GM23338 (cell line): ENCODE results near the gene LPCAT3. TPM values are rescaled to one million over a fixed set of nuclear protein-coding genes. Genes with fewer than 3 reads are reported as not detected.
"Not testable (repeated sequence)": the region's sequence is repeated elsewhere in the genome, so short reads cannot be mapped to it uniquely, and the experiment has no call there.

ENCODE experiments used
- ATAC-seq: fragments of 200-7000 bp; cut with Tn5 transposase; 3 replicates; pipeline ENCODE4 v1.9.1; 2020
- DNase-seq: peaks from one replicate; pipeline ENCODE4 v3.0.0-alpha.2; 2015; ENCODE audit warnings: low spot score
- H2AFZ ChIP-seq: fragments of 200-600 bp; sonication (generic); 2 replicates; pipeline ENCODE4 v1.8.0; 2016; ENCODE audit warnings: antibody characterized with exemption, mild to moderate bottlenecking, moderate library complexity
- H3F3A ChIP-seq: fragments of 200-600 bp; sonication (generic); replicated peaks from 2 replicates; pipeline ENCODE4 v1.8.0; 2017; ENCODE audit warnings: antibody characterized with exemption, mixed run types, low read depth
- H3K27ac ChIP-seq: fragments of 200-600 bp; sonication (generic); 2 replicates; pipeline ENCODE4 v1.6.1; 2016; ENCODE audit warnings: low read depth
- H3K27me3 ChIP-seq: fragments of 200-600 bp; sonication (generic); 2 replicates; pipeline ENCODE4 v1.8.0; 2016; ENCODE audit warnings: mild to moderate bottlenecking, mixed run types, moderate library complexity; ENCODE audit not compliant: insufficient read depth
- H3K36me3 ChIP-seq: fragments of 200-600 bp; sonication (generic); 2 replicates; pipeline ENCODE4 v1.8.0; 2016; ENCODE audit warnings: mild to moderate bottlenecking; ENCODE audit not compliant: insufficient read depth
- H3K4me1 ChIP-seq: fragments of 200-600 bp; sonication (generic); 2 replicates; pipeline ENCODE4 v1.8.0; 2016; ENCODE audit warnings: mild to moderate bottlenecking, moderate library complexity; ENCODE audit not compliant: insufficient read depth
- H3K4me2 ChIP-seq: fragments of 200-600 bp; sonication (generic); 2 replicates; pipeline ENCODE4 v1.7.1; 2017; ENCODE audit warnings: mixed run types
- H3K4me3 ChIP-seq: fragments of 200-600 bp; sonication (generic); 2 replicates; pipeline ENCODE4 v1.6.1; 2016; ENCODE audit warnings: mixed run types
- H3K79me2 ChIP-seq: fragments of 200-600 bp; sonication (generic); replicated peaks from 2 replicates; pipeline ENCODE4 v1.8.0; 2017; ENCODE audit warnings: mild to moderate bottlenecking; ENCODE audit not compliant: insufficient read depth
- H3K9me2 ChIP-seq: fragments of 200-600 bp; sonication (generic); 2 replicates; pipeline ENCODE4 v1.8.0; 2017; ENCODE audit not compliant: insufficient read depth
- H4K20me1 ChIP-seq: fragments of 200-600 bp; sonication (generic); replicated peaks from 2 replicates; pipeline ENCODE4 v1.8.0; 2017; ENCODE audit warnings: mild to moderate bottlenecking; ENCODE audit not compliant: insufficient read depth
- H3K27ac Mint-ChIP-seq: 2 replicates; pipeline ENCODE4 v1.8.0; 2020; ENCODE audit warnings: inconsistent platforms, mild to moderate bottlenecking, moderate library complexity, mixed read lengths
- H3K27me3 Mint-ChIP-seq: 3 replicates; pipeline ENCODE4 v1.8.0; 2022; ENCODE audit warnings: low read depth, mild to moderate bottlenecking, moderate library complexity, mixed read lengths, inconsistent platforms; ENCODE audit not compliant: insufficient read depth, poor library complexity
- H3K36me3 Mint-ChIP-seq: 3 replicates; pipeline ENCODE4 v1.8.0; 2021; ENCODE audit warnings: low read depth, mild to moderate bottlenecking, inconsistent platforms, moderate library complexity, mixed read lengths
- H3K4me1 Mint-ChIP-seq: 3 replicates; pipeline ENCODE4 v1.8.0; 2020; ENCODE audit warnings: mild to moderate bottlenecking, inconsistent platforms, mixed read lengths
- H3K4me3 Mint-ChIP-seq: 3 replicates; pipeline ENCODE4 v1.8.0; 2021; ENCODE audit warnings: moderate library complexity, mild to moderate bottlenecking, inconsistent platforms, mixed read lengths
- H3K9me3 Mint-ChIP-seq: 3 replicates; pipeline ENCODE4 v1.8.0; 2020; ENCODE audit warnings: moderate library complexity, mild to moderate bottlenecking, inconsistent platforms, mixed read lengths
- CREB1 ChIP-seq: fragments of 250-450 bp; sonication (Bioruptor Pico); IDR thresholded peaks from 2 replicates; pipeline ENCODE4 v1.5.0; 2020; ENCODE audit warnings: low read depth, mild to moderate bottlenecking, moderate library complexity
- EZH2 ChIP-seq: fragments of 200-600 bp; sonication (generic); IDR thresholded peaks from one replicate; pipeline ENCODE4 v1.8.0; 2017; ENCODE audit warnings: antibody characterized with exemption, mild to moderate bottlenecking, low read depth; ENCODE audit not compliant: unreplicated experiment
- EZH2phosphoT487 ChIP-seq: fragments of 200-600 bp; sonication (generic); IDR thresholded peaks from one replicate; pipeline ENCODE4 v1.8.1; 2018; ENCODE audit warnings: antibody characterized with exemption; ENCODE audit not compliant: unreplicated experiment
- JUNB ChIP-seq: IDR thresholded peaks from one replicate; pipeline ENCODE4 v1.6.1; 2016; ENCODE audit warnings: antibody characterized with exemption; ENCODE audit not compliant: unreplicated experiment
- NANOG ChIP-seq: IDR thresholded peaks from 2 replicates; pipeline ENCODE4 v1.6.1; 2016; ENCODE audit warnings: antibody characterized with exemption, borderline replicate concordance
- POLR2AphosphoS5 ChIP-seq: IDR thresholded peaks from 2 replicates; pipeline ENCODE4 v1.6.1; 2016; ENCODE audit warnings: antibody characterized with exemption, low read depth
- ZNF114 ChIP-seq: fragments of 250-450 bp; sonication (Bioruptor Pico); IDR thresholded peaks from 2 replicates; pipeline ENCODE4 v1.5.0; 2020; ENCODE audit warnings: mild to moderate bottlenecking, moderate library complexity
- ZNF331 ChIP-seq: fragments of 250-450 bp; sonication (Bioruptor Pico); IDR thresholded peaks from 2 replicates; pipeline ENCODE4 v1.5.0; 2020; ENCODE audit warnings: low read depth, mild to moderate bottlenecking, moderate library complexity
- polyA plus RNA-seq: library from polyadenylated mRNA; unstranded; fragments of >200 nt; fragmentation: Nextera tagmentation; extraction: Ambion mirVana; gene quantifications from 2 replicates; pipeline ENCODE4 v1.2.1, GENCODE V29; 2016
- total RNA-seq: library from RNA; depleted of rRNA; stranded (reverse); fragments of >200 nt; shearing (Covaris generic); gene quantifications from 2 replicates; pipeline ENCODE4 v1.2.3, GENCODE V29; 2014
- TF ChIP-seq, protein P1 (sequence below): IDR thresholded peaks from one replicate; pipeline ENCODE4 v1.6.1; 2018; ENCODE audit warnings: antibody characterized with exemption; ENCODE audit not compliant: unreplicated experiment
- TF ChIP-seq, protein P2 (sequence below): fragments of 250-450 bp; sonication (Bioruptor Pico); IDR thresholded peaks from 2 replicates; pipeline ENCODE4 v1.5.0; 2020; ENCODE audit warnings: mild to moderate bottlenecking, moderate library complexity

The LPCAT3 gene
- total and polyA plus RNA-seq, 2 experiments from 2014 or later = 21.4 to 51.5 TPM

DNA sequence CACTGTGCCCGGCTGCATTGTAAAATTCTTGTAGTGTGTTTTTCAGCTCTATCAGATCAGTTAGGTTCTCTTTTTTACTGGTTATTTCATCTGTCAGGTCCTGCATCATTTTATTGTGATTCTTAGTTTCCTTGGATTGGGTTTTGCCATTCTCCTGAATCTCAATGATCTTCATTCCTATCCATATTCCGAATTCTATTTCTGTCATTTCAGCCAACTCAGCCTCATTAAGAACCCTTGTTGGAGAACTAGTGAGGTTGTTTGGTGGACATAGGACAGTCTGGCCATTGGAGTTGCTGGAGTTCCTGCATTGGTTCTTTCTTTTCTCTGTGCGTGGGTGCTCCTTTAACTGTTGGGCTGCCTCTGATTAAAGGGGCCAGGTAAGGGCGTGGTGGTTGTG, 36.6 kb upstream of the LPCAT3 start:
- Mint-ChIP-seq H3K27ac (no peak overlapping the region), H3K4me1 (peaks cover 5% of the 10 kb centered on the region; the same call in 2 of the 3 replicates), H3K4me3 (no peak overlapping the region), H3K27me3 (no peaks in the 10 kb centered on the region), H3K36me3 (no peaks in the 10 kb centered on the region), H3K9me3 (no peaks in the 10 kb centered on the region)
- Histone ChIP-seq H2AFZ (no peak overlapping the region), H3K36me3 (no peaks in the 10 kb centered on the region), H3K4me3 (no peak overlapping the region), H3K79me2 (no peaks in the 10 kb centered on the region), H4K20me1 (no peaks in the 10 kb centered on the region), H3K9me2 (no peaks in the 10 kb centered on the region), H3K4me1 (no peaks in the 10 kb centered on the region), H3K27ac (no peak overlapping the region), H3F3A (no peaks in the 10 kb centered on the region), H3K27me3 (no peaks in the 10 kb centered on the region), H3K4me2 (no peak overlapping the region)
- no peak for TF ChIP-seq NANOG
- no peak for TF ChIP-seq EZH2
- TF ChIP-seq JUNB = no peak
- TF ChIP-seq CREB1 (CRISPR knock-in tag) = no peak
- TF ChIP-seq POLR2AphosphoS5 = no peak
- TF ChIP-seq, protein P1, sequence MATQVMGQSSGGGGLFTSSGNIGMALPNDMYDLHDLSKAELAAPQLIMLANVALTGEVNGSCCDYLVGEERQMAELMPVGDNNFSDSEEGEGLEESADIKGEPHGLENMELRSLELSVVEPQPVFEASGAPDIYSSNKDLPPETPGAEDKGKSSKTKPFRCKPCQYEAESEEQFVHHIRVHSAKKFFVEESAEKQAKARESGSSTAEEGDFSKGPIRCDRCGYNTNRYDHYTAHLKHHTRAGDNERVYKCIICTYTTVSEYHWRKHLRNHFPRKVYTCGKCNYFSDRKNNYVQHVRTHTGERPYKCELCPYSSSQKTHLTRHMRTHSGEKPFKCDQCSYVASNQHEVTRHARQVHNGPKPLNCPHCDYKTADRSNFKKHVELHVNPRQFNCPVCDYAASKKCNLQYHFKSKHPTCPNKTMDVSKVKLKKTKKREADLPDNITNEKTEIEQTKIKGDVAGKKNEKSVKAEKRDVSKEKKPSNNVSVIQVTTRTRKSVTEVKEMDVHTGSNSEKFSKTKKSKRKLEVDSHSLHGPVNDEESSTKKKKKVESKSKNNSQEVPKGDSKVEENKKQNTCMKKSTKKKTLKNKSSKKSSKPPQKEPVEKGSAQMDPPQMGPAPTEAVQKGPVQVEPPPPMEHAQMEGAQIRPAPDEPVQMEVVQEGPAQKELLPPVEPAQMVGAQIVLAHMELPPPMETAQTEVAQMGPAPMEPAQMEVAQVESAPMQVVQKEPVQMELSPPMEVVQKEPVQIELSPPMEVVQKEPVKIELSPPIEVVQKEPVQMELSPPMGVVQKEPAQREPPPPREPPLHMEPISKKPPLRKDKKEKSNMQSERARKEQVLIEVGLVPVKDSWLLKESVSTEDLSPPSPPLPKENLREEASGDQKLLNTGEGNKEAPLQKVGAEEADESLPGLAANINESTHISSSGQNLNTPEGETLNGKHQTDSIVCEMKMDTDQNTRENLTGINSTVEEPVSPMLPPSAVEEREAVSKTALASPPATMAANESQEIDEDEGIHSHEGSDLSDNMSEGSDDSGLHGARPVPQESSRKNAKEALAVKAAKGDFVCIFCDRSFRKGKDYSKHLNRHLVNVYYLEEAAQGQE = no peak
- no peak for TF ChIP-seq EZH2phosphoT487
- no peak for TF ChIP-seq ZNF114
- TF ChIP-seq ZNF331 (CRISPR knock-in tag) = no peak
- TF ChIP-seq, protein P2, sequence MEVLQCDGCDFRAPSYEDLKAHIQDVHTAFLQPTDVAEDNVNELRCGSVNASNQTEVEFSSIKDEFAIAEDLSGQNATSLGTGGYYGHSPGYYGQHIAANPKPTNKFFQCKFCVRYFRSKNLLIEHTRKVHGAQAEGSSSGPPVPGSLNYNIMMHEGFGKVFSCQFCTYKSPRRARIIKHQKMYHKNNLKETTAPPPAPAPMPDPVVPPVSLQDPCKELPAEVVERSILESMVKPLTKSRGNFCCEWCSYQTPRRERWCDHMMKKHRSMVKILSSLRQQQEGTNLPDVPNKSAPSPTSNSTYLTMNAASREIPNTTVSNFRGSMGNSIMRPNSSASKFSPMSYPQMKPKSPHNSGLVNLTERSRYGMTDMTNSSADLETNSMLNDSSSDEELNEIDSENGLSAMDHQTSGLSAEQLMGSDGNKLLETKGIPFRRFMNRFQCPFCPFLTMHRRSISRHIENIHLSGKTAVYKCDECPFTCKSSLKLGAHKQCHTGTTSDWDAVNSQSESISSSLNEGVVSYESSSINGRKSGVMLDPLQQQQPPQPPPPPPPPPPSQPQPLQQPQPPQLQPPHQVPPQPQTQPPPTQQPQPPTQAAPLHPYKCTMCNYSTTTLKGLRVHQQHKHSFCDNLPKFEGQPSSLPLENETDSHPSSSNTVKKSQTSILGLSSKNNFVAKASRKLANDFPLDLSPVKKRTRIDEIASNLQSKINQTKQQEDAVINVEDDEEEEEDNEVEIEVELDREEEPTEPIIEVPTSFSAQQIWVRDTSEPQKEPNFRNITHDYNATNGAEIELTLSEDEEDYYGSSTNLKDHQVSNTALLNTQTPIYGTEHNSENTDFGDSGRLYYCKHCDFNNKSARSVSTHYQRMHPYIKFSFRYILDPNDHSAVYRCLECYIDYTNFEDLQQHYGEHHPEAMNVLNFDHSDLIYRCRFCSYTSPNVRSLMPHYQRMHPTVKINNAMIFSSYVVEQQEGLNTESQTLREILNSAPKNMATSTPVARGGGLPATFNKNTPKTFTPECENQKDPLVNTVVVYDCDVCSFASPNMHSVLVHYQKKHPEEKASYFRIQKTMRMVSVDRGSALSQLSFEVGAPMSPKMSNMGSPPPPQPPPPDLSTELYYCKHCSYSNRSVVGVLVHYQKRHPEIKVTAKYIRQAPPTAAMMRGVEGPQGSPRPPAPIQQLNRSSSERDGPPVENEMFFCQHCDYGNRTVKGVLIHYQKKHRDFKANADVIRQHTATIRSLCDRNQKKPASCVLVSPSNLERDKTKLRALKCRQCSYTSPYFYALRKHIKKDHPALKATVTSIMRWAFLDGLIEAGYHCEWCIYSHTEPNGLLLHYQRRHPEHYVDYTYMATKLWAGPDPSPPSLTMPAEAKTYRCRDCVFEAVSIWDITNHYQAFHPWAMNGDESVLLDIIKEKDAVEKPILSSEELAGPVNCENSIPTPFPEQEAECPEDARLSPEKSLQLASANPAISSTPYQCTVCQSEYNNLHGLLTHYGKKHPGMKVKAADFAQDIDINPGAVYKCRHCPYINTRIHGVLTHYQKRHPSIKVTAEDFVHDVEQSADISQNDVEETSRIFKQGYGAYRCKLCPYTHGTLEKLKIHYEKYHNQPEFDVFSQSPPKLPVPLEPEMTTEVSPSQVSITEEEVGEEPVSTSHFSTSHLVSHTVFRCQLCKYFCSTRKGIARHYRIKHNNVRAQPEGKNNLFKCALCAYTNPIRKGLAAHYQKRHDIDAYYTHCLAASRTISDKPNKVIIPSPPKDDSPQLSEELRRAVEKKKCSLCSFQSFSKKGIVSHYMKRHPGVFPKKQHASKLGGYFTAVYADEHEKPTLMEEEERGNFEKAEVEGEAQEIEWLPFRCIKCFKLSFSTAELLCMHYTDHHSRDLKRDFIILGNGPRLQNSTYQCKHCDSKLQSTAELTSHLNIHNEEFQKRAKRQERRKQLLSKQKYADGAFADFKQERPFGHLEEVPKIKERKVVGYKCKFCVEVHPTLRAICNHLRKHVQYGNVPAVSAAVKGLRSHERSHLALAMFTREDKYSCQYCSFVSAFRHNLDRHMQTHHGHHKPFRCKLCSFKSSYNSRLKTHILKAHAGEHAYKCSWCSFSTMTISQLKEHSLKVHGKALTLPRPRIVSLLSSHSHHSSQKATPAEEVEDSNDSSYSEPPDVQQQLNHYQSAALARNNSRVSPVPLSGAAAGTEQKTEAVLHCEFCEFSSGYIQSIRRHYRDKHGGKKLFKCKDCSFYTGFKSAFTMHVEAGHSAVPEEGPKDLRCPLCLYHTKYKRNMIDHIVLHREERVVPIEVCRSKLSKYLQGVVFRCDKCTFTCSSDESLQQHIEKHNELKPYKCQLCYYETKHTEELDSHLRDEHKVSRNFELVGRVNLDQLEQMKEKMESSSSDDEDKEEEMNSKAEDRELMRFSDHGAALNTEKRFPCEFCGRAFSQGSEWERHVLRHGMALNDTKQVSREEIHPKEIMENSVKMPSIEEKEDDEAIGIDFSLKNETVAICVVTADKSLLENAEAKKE (CRISPR knock-in tag) = no peak
- no peak for ATAC-seq
- DNase-seq = no peak

GRCh38 chr12:7049973-7050372, 31.7 kb upstream of the LPCAT3 start:
- DNase-seq, H3K9me2 ChIP-seq, H3K4me1 Mint-ChIP-seq, H3K36me3 Mint-ChIP-seq, H4K20me1 ChIP-seq, H3K4me3 Mint-ChIP-seq, H3K36me3 ChIP-seq, H3F3A ChIP-seq, H3K4me2 ChIP-seq, H3K27me3 ChIP-seq, H3K4me3 ChIP-seq, ATAC-seq, H3K27me3 Mint-ChIP-seq, H3K4me1 ChIP-seq, H3K9me3 Mint-ChIP-seq, H3K27ac ChIP-seq, H3K79me2 ChIP-seq, H3K27ac Mint-ChIP-seq, H2AFZ ChIP-seq: not testable (repeated sequence)
